ENCODE data around the gene NME7.
"Not testable (repeated sequence)": the region's sequence is repeated elsewhere in the genome, so short reads cannot be mapped to it uniquely, and the experiment has no call there.

The NME7 gene

GRCh38 chr1:169149555-169150286, 217.9 kb downstream of the NME7 start:
- no peak for FAIRE-seq

- FAIRE-seq: no peak
These were observed 218.9 kb downstream of the NME7 start for GRCh38 chr1:169148472-169149252.

- no peak for FAIRE-seq
These were observed 220.9 kb downstream of the NME7 start for GRCh38 chr1:169146576-169147214.

- no peak for FAIRE-seq
These were observed 222.5 kb downstream of the NME7 start for GRCh38 chr1:169144941-169145626.

- FAIRE-seq: no peak
These were observed 223.6 kb downstream of the NME7 start for GRCh38 chr1:169143984-169144383.

GRCh38 chr1:169143346-169143745, 224.3 kb downstream of the NME7 start:
- FAIRE-seq: no peak

GRCh38 chr1:169142129-169142528, 225.5 kb downstream of the NME7 start:
- FAIRE-seq: no peak

- FAIRE-seq: no peak
These were observed 226.2 kb downstream of the NME7 start for GRCh38 chr1:169141356-169141755.

- FAIRE-seq: no peak
These were observed 228.5 kb downstream of the NME7 start for GRCh38 chr1:169138866-169139670.

GRCh38 chr1:169137357-169137756, 230.2 kb downstream of the NME7 start:
- no peak for FAIRE-seq

GRCh38 chr1:169133801-169134502, 233.6 kb downstream of the NME7 start:
- FAIRE-seq: no peak

GRCh38 chr1:169133228-169133576, 234.4 kb downstream of the NME7 start:
- no peak for FAIRE-seq

GRCh38 chr1:169132512-169133227, 234.9 kb downstream of the NME7 start:
- FAIRE-seq: no peak

GRCh38 chr1:169130683-169131082, 236.9 kb downstream of the NME7 start:
- no peak for FAIRE-seq

GRCh38 chr1:169129109-169129784, 238.3 kb downstream of the NME7 start:
- no peak for FAIRE-seq

- no peak for FAIRE-seq
These were observed 239.0 kb downstream of the NME7 start for GRCh38 chr1:169128562-169128961.

- no peak for FAIRE-seq
These were observed 240.3 kb downstream of the NME7 start for GRCh38 chr1:169127305-169127704.

- no peak for FAIRE-seq
These were observed 241.3 kb downstream of the NME7 start for GRCh38 chr1:169126335-169126734.

- not testable (repeated sequence) for FAIRE-seq
These were observed 242.0 kb downstream of the NME7 start for GRCh38 chr1:169125597-169125996.

GRCh38 chr1:169124459-169124858, 243.1 kb downstream of the NME7 start:
- FAIRE-seq: no peak
